GM08714 (cell line): ENCODE results near the gene C2.
A peak's percentile ranks its signal among the peaks of the same experiment; 100 is the strongest.
"Not testable (repeated sequence)": the region's sequence is repeated elsewhere in the genome, so short reads cannot be mapped to it uniquely, and the experiment has no call there.

Source experiments
- H3K4me3 ChIP-seq: fragments of 200-500 bp; sonication (Bioruptor generic); 2 replicates; pipeline ENCODE4 v1.5.1; 2014; ENCODE audit warnings: mild to moderate bottlenecking, low read length, inconsistent platforms
- ZNF274 ChIP-seq: IDR thresholded peaks from 2 replicates; pipeline ENCODE4 v1.6.1; 2012; ENCODE audit warnings: mild to moderate bottlenecking, low read depth, low read length

The C2 gene

GRCh38 chr6:31892821-31893220, 34.7 kb upstream of the C2 start:
- TF ChIP-seq ZNF274: no peak
- H3K4me3 ChIP-seq: no peak overlapping the region

GRCh38 chr6:31896493-31896855, 31.0 kb upstream of the C2 start:
- TF ChIP-seq ZNF274: no peak
- H3K4me3 ChIP-seq: peak overlapping the region; percentile 95

GRCh38 chr6:31896856-31897611, 30.5 kb upstream of the C2 start:
- no peak for TF ChIP-seq ZNF274
- H3K4me3 ChIP-seq: peak overlapping the region; percentile 95

GRCh38 chr6:31897612-31898382, 29.7 kb upstream of the C2 start, which contains the start of gene EHMT2:
EHMT2 (minus strand) TSS chr6:31897698; CDS start chr6:31897677, 21 bp downstream.
- no peak for TF ChIP-seq ZNF274
- peak within 1 kb of the TSS; percentile 95 for H3K4me3 ChIP-seq

- TF ChIP-seq ZNF274: no peak
- H3K4me3 ChIP-seq: peak overlapping the region; percentile 95
Observed at GRCh38 chr6:31898383-31899011, 29.0 kb upstream of the C2 start.

GRCh38 chr6:31899215-31899614, 28.3 kb upstream of the C2 start:
- H3K4me3 ChIP-seq: no peak overlapping the region
- no peak for TF ChIP-seq ZNF274

GRCh38 chr6:31899882-31900722, 27.4 kb upstream of the C2 start:
- no peak overlapping the region for H3K4me3 ChIP-seq
- TF ChIP-seq ZNF274: no peak

GRCh38 chr6:31900917-31901414, 26.6 kb upstream of the C2 start:
- TF ChIP-seq ZNF274: no peak

GRCh38 chr6:31901415-31901952, 26.0 kb upstream of the C2 start:
- peak overlapping the region; percentile 62 for H3K4me3 ChIP-seq
- no peak for TF ChIP-seq ZNF274

More at GRCh38 chr6:31900917-31901414, 26.6 kb upstream of the C2 start:
- H3K4me3 ChIP-seq: peak overlapping the region; percentile 62; the same call in 1 of the 2 replicates

GRCh38 chr6:31901953-31902643, 25.4 kb upstream of the C2 start, which contains the start of gene ZBTB12:
ZBTB12 (minus strand) TSS chr6:31902086; CDS start chr6:31901305, 781 bp downstream.
- peak within 1 kb of the TSS; percentile 62 for H3K4me3 ChIP-seq
- no peak for TF ChIP-seq ZNF274

- H3K4me3 ChIP-seq: no peak overlapping the region
- no peak for TF ChIP-seq ZNF274
Observed at GRCh38 chr6:31903957-31904356, 23.6 kb upstream of the C2 start.

- H3K4me3 ChIP-seq: no peak overlapping the region
- no peak for TF ChIP-seq ZNF274
Observed at GRCh38 chr6:31905041-31905440, 22.5 kb upstream of the C2 start.

GRCh38 chr6:31906122-31906521, 21.4 kb upstream of the C2 start:
- no peak for TF ChIP-seq ZNF274
- H3K4me3 ChIP-seq: no peak overlapping the region

GRCh38 chr6:31906727-31907126, 20.8 kb upstream of the C2 start:
- H3K4me3 ChIP-seq: not testable (repeated sequence)
